ENCODE data around the gene HCN3. TPM values are rescaled to one million over a fixed set of nuclear protein-coding genes. Genes with fewer than 3 reads are reported as not detected.

The HCN3 gene
- total and polyA plus RNA-seq, 2 of the 13 experiments (the other 11 are each of a cell fraction or from before 2014, with no cell fraction given) = 2.4 to 10.2 TPM

GRCh38 chr1:155324717-155325602, 47.7 kb downstream of the HCN3 start (continued):
- no peak for TF ChIP-seq MLX (CRISPR knock-in tag; IDR thresholded peaks at IDR 0.05)
- TF ChIP-seq, protein P1, sequence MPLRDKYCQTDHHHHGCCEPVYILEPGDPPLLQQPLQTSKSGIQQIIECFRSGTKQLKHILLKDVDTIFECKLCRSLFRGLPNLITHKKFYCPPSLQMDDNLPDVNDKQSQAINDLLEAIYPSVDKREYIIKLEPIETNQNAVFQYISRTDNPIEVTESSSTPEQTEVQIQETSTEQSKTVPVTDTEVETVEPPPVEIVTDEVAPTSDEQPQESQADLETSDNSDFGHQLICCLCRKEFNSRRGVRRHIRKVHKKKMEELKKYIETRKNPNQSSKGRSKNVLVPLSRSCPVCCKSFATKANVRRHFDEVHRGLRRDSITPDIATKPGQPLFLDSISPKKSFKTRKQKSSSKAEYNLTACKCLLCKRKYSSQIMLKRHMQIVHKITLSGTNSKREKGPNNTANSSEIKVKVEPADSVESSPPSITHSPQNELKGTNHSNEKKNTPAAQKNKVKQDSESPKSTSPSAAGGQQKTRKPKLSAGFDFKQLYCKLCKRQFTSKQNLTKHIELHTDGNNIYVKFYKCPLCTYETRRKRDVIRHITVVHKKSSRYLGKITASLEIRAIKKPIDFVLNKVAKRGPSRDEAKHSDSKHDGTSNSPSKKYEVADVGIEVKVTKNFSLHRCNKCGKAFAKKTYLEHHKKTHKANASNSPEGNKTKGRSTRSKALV (CRISPR knock-in tag; IDR thresholded peaks at IDR 0.05) = no peak
- no peak for TF ChIP-seq TGIF2 (CRISPR knock-in tag; IDR thresholded peaks at IDR 0.05)
- no peak for TF ChIP-seq ZNF224 (CRISPR knock-in tag; IDR thresholded peaks at IDR 0.05)
- no peak for TF ChIP-seq ZNF775 (CRISPR knock-in tag; IDR thresholded peaks at IDR 0.05; ENCODE audit: borderline replicate concordance)
- TF ChIP-seq MTA3 (CRISPR knock-in tag; IDR thresholded peaks at IDR 0.05) = no peak
- no peak for TF ChIP-seq HDAC2 (CRISPR knock-in tag; IDR thresholded peaks at IDR 0.05)
- no peak for TF ChIP-seq MED13 (CRISPR knock-in tag; IDR thresholded peaks at IDR 0.05)
- no peak for TF ChIP-seq ZNF713 (CRISPR knock-in tag; IDR thresholded peaks at IDR 0.05)
- no peak for TF ChIP-seq ZNF17 (CRISPR knock-in tag; IDR thresholded peaks at IDR 0.05)
- TF ChIP-seq ZBTB37 (CRISPR knock-in tag; IDR thresholded peaks at IDR 0.05) = no peak
- TF ChIP-seq ATF6 (CRISPR knock-in tag; conservative IDR thresholded peaks at IDR 0.05) = no peak
- TF ChIP-seq, protein P2, sequence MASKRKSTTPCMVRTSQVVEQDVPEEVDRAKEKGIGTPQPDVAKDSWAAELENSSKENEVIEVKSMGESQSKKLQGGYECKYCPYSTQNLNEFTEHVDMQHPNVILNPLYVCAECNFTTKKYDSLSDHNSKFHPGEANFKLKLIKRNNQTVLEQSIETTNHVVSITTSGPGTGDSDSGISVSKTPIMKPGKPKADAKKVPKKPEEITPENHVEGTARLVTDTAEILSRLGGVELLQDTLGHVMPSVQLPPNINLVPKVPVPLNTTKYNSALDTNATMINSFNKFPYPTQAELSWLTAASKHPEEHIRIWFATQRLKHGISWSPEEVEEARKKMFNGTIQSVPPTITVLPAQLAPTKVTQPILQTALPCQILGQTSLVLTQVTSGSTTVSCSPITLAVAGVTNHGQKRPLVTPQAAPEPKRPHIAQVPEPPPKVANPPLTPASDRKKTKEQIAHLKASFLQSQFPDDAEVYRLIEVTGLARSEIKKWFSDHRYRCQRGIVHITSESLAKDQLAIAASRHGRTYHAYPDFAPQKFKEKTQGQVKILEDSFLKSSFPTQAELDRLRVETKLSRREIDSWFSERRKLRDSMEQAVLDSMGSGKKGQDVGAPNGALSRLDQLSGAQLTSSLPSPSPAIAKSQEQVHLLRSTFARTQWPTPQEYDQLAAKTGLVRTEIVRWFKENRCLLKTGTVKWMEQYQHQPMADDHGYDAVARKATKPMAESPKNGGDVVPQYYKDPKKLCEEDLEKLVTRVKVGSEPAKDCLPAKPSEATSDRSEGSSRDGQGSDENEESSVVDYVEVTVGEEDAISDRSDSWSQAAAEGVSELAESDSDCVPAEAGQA (IDR thresholded peaks at IDR 0.05; ENCODE audit: low read depth) = no peak
- TF ChIP-seq, protein P2 (CRISPR knock-in tag; IDR thresholded peaks at IDR 0.05; ENCODE audit: borderline replicate concordance) = no peak
- TF ChIP-seq NR3C1 (CRISPR knock-in tag; IDR thresholded peaks at IDR 0.05) = no peak
- no peak for TF ChIP-seq EP300 (IDR thresholded peaks at IDR 0.05; ENCODE audit: low read depth in 2 of 2, low read length in 2 of 2)
- no peak for TF ChIP-seq EP300 (CRISPR knock-in tag; IDR thresholded peaks at IDR 0.05; ENCODE audit: borderline replicate concordance)
- no peak for TF ChIP-seq ZNF230 (CRISPR knock-in tag; IDR thresholded peaks at IDR 0.05)
